Measurements from ENCODE around the gene TMEM39B.

DNA sequence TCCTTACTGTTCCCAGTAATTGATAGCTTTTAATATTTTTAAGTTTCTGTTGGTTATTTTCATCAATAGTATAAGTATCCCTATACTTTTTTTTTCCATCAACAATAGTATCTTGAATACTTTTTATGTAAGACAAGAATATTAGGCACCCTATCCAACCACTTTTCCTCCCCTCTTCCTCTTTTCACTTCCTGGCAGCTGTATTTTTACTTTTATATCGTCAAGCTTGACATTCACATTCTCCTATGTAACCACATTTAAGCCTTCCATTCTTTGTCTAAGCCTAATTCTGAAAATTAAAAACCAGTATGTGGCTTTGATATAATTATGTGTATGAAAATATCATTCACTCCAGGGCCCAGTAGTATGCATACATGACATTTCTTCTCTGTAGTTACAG is 9.3 kb downstream of the TMEM39B start:
- TF ChIP-seq, protein P1, sequence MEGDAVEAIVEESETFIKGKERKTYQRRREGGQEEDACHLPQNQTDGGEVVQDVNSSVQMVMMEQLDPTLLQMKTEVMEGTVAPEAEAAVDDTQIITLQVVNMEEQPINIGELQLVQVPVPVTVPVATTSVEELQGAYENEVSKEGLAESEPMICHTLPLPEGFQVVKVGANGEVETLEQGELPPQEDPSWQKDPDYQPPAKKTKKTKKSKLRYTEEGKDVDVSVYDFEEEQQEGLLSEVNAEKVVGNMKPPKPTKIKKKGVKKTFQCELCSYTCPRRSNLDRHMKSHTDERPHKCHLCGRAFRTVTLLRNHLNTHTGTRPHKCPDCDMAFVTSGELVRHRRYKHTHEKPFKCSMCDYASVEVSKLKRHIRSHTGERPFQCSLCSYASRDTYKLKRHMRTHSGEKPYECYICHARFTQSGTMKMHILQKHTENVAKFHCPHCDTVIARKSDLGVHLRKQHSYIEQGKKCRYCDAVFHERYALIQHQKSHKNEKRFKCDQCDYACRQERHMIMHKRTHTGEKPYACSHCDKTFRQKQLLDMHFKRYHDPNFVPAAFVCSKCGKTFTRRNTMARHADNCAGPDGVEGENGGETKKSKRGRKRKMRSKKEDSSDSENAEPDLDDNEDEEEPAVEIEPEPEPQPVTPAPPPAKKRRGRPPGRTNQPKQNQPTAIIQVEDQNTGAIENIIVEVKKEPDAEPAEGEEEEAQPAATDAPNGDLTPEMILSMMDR (conservative IDR thresholded peaks at IDR 0.05; ENCODE audit: low read depth, low read length): no peak
- TF ChIP-seq EZH2 (IDR thresholded peaks at IDR 0.05; ENCODE audit: borderline replicate concordance, low read depth, low read length, poor library complexity, severe bottlenecking): no peak
